NCI-H82 treated with DMSO at 0.1 percent for 48 hours (cell line): ENCODE results near the gene SLC25A39.

Source experiments
- DNase-seq: peaks from one replicate; lab custom pipeline; 2025; ENCODE audit not compliant: unreplicated experiment; lab: John Stamatoyannopoulos, UW

Gene SLC25A39

DNA sequence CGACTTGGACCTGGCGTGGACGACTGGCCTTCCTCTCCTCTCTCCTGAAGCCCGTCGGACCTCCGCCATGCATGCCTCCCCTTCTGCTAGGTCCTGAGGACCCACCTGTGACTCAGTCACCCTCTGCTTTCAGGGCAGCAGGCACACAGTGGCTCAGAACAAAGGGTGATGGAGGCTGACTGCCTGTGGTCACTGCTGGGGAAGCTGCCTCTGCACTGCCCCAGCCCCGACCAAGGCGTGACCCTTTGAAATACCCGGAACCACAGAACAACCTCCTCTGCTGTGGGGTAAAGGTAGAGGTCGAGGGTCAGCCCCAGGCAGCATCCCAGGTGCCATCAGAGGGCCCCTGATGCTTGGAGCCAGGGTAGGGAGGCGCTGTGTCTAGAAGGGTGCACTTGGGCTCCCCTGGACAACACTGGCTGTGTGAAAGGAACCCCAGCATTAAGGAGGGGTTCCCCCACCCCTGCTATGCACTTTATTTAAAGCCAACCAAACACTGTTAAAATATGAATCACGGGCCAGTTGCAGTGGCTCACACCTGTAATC is 44.2 kb downstream of the SLC25A39 start:
- no peak for DNase-seq

DNA sequence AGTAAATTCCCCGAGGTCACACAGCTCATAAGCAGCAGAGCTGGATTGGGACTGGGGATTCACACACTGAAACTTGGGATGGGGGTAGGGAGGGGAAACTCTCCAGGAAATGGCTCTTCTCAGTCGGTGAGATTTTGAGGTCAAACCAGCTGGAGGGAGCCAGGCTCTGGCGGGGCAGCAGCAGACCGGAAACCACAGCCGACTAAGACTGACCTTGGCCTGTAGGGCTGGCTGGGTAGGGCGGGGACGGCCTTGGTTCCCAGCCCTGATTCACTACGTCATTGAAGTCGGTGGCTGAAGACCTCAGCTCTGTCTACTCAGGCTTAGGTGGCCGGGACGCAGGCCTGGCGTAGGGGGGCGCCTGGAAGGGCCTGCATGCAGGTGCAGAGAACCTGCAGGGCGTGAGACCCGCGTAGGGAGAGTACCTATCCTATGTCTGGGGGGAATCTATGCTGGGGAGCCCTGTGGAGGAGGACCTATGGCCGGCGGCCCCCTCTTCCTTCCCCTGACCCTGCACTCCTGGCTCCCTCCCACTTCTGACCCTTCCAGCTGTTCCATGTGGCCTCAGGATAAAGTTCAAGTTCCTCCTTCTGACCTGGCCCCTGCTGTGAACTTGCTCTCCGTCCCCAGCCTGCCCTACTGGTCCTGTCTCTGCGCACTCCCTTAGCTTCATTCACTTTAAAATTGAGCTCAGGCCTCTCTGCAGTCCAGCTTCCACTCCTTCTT is 44.8 kb downstream of the SLC25A39 start:
- DNase-seq = no peak

GRCh38 chr17:44279346-44279665 is 45.3 kb downstream of the SLC25A39 start:
- no peak for DNase-seq

- no peak for DNase-seq
Observed at GRCh38 chr17:44277976-44278375, 46.6 kb downstream of the SLC25A39 start.

DNA sequence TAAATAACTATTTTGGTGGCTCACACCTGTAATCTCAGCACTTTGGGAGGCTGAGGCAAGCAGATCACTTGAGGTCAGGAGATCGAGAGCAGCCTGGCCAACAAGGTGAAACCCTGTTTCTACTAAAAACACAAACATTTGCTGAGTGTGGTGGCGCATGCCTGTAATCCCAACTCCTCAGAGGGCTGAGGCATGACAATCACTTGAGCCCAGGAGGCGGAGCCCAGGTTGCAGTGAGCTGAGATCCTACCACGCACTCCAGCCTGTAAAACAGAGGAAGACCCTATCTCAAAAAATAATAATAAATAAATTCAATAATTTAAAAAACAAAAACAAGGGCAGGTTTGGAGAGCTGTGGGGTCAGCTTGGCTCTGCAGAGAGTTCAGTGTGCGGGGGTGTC is 51.0 kb downstream of the SLC25A39 start:
- DNase-seq = peak; percentile 9

DNA sequence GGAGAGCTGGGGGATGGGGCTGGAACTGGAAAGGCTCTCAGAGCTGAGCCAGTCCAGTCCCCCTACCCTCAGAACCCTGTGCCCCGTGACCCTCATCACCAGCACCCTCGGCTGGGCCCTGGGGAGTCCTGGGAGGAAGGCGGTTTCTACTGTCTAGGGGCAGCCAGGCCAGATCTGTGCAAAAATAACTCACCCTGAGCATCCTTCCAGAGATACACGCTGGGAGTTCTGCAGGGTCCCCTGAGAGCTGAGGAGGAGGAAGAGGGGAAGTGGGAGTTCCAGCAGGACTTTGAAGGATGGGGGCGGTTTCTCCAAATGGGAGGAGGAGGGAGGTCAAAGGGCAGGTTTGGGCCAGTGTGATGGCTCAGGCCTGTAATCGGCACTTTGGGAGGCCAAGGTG is 51.7 kb downstream of the SLC25A39 start:
- no peak for DNase-seq

GRCh38 chr17:44272321-44272951 is 52.2 kb downstream of the SLC25A39 start:
- no peak for DNase-seq
